ENCODE results near the gene ANXA7.

DNA sequence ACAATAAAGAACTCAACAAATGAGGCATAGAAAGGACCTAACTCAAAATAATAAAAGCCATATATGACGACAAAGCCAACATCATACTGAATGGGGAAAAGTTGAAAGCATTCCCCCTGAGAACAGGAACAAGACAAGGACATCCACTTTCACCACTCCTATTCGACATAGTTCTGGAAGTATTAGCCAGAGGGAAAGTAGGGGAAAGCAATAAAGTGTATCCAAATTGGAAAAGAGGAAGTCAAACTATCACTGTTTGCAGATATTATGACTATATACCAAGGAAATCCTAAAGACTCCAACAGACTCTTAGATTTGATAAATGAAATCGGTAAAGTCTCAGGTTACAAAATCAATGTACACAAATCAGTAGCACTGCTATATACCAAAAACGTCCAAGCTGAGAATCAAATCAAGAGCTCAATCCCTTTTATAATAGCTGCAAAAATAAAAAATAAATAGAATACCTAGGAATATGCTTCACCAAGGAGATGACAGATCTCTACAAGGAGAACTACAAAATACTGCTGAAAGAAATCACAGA is 4.8 kb downstream of the ANXA7 start:
- TF ChIP-seq EZH2 (IDR thresholded peaks at IDR 0.05): no peak
- no peak for TF ChIP-seq POLR2AphosphoS5 (IDR thresholded peaks at IDR 0.05; ENCODE audit: borderline replicate concordance, low read depth, low read length)
- no peak for TF ChIP-seq FOXP2 (optimal IDR thresholded peaks at IDR 0.05; ENCODE audit: control extremely low read depth, extremely low read length, insufficient read depth)
